Fibroblast of the aortic adventitia (primary cell): ENCODE results near the gene LRP2. TPM values are rescaled to one million over a fixed set of nuclear protein-coding genes. Genes with fewer than 3 reads are reported as not detected.
"Not testable (repeated sequence)": the region's sequence is repeated elsewhere in the genome, so short reads cannot be mapped to it uniquely, and the experiment has no call there.

ENCODE experiments used
- DNase-seq: peaks from one replicate; pipeline ENCODE4 v3.0.0-alpha.2; 2010; ENCODE audit warnings: low read depth
- H3K4me3 ChIP-seq: 2 replicates; pipeline ENCODE4 v1.5.1; 2011; ENCODE audit warnings: low read depth, mild to moderate bottlenecking, control low read depth, low read length, moderate library complexity
- CTCF ChIP-seq: IDR thresholded peaks from 2 replicates; pipeline ENCODE4 v1.5.1; 2011; ENCODE audit warnings: mild to moderate bottlenecking, low read length, control low read depth, inconsistent platforms; ENCODE audit not compliant: insufficient read depth
- total RNA-seq: library from RNA; depleted of rRNA; stranded (reverse); fragments of >200 nt; gene quantifications from 2 replicates; pipeline ENCODE4 v1.2.3, GENCODE V29; 2012; ENCODE audit warnings: low replicate concordance

LRP2 gene
- total RNA-seq = 0.41 TPM in 1 of 2 replicates, not detected in the other

GRCh38 chr2:169362118-169362893, at the start of gene LRP2:
TSS of gene LRP2 (minus strand) at chr2:169362534. CDS start at chr2:169362399, 135 bp downstream.
- DNase-seq = no peak
- H3K4me3 ChIP-seq = peak within 1 kb of the TSS; percentile 37
- peak; percentile 3 for TF ChIP-seq CTCF

GRCh38 chr2:169406891-169407290, 44.6 kb upstream of the LRP2 start:
- no peak overlapping the region for H3K4me3 ChIP-seq
- no peak for TF ChIP-seq CTCF
- DNase-seq = no peak

- not testable (repeated sequence) for H3K4me3 ChIP-seq, DNase-seq
Measured at GRCh38 chr2:169399491-169399890, 37.2 kb upstream of the LRP2 start.

GRCh38 chr2:169397697-169398096, 35.4 kb upstream of the LRP2 start:
- TF ChIP-seq CTCF = no peak
- peak; percentile 1 for DNase-seq
- no peak overlapping the region for H3K4me3 ChIP-seq

- no peak for TF ChIP-seq CTCF
Measured at GRCh38 chr2:169395821-169396374, 33.6 kb upstream of the LRP2 start.

GRCh38 chr2:169393068-169393590, 30.8 kb upstream of the LRP2 start:
- TF ChIP-seq CTCF = no peak
- H3K4me3 ChIP-seq = no peak overlapping the region
- DNase-seq = no peak

More at GRCh38 chr2:169395821-169396374, 33.6 kb upstream of the LRP2 start:
- no peak for DNase-seq
- H3K4me3 ChIP-seq = no peak overlapping the region

GRCh38 chr2:169391236-169391635, 28.9 kb upstream of the LRP2 start:
- no peak overlapping the region for H3K4me3 ChIP-seq
- no peak for DNase-seq
- TF ChIP-seq CTCF = no peak
